HL-60/S4 (cell line): ENCODE measurements around the gene IFIT2.
"Not testable (repeated sequence)": the region's sequence is repeated elsewhere in the genome, so short reads cannot be mapped to it uniquely, and the experiment has no call there.

ENCODE experiments used
- in situ Hi-C: fragments of 300-500 bp; cut with MboI; formaldehyde crosslinking; loops from 2 replicates; pipeline ENCODE4 v1.14.3; 2022; ENCODE audit warnings: low sequenced_read_pairs

Gene IFIT2

DNA sequence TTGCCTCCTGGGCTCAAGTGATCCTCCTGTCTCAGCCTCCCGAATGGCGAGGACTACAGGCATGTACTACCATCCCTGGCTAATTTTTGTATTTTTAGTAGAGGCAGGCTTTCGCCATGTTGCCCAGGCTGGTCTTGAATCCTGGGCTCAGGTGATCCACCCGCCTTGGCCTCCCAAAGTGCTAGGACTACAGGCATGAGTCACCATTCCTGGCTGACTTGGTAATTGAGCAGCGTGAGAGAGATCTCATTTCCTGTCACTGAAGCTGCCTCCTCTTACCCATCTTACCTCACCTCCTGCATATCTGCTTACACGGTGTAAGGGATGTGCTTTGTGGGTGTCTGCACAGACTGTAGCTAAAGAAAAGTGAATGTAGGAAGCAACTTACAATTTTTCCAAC is 35.6 kb downstream of the IFIT2 start:
- in situ Hi-C loops = no loop called here

GRCh38 chr10:89338713-89339112 is 36.9 kb downstream of the IFIT2 start:
- in situ Hi-C loops = no loop called here

GRCh38 chr10:89339875-89340274 is 38.0 kb downstream of the IFIT2 start:
- in situ Hi-C loops = no loop called here

- in situ Hi-C loops = no loop called here
Observed at GRCh38 chr10:89341649-89342048, 39.8 kb downstream of the IFIT2 start.

DNA sequence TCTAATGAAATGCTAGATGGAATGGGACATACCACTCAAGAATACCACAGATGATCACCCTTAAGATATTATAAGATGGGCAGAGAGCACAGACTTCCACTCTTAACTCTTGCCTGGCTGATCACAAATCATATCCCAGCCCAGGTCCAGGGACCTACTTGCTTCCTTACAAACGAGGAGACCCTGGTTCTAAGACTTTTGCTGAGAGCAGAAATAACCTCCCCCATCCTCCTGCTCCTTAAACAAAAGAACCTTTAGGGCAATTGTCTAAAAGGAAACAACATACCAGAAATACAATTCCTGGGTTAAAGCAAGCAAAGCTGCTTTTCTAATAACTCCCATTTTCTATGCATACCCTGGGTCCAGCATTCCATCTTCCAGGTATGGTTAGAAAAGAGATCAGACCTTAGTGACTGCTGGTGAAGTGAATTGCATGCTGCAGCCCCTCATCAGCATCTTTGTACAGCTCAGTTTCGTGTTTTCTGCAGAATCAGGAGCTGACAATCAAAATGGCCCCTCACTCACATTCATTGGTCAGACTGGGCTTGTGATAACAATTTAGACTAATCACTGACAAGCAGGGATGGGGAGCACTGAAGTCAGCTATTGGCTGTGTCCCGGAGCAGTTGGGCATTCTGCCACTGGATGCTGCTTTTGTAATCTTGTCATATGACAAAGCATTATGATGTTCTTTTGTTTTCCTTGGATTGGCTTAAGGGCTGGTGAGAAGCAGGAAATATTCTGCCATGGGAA is 40.5 kb downstream of the IFIT2 start:
- in situ Hi-C loops = no loop called here

- in situ Hi-C loops = no loop called here
Observed at GRCh38 chr10:89343089-89343767, 41.4 kb downstream of the IFIT2 start.

GRCh38 chr10:89344156-89344555 is 42.3 kb downstream of the IFIT2 start:
- in situ Hi-C loops = no loop called here

- in situ Hi-C loops = no loop called here
Observed at GRCh38 chr10:89345367-89346000, 43.6 kb downstream of the IFIT2 start.

GRCh38 chr10:89346405-89347254 is 44.8 kb downstream of the IFIT2 start:
- in situ Hi-C loops = no loop called here

DNA sequence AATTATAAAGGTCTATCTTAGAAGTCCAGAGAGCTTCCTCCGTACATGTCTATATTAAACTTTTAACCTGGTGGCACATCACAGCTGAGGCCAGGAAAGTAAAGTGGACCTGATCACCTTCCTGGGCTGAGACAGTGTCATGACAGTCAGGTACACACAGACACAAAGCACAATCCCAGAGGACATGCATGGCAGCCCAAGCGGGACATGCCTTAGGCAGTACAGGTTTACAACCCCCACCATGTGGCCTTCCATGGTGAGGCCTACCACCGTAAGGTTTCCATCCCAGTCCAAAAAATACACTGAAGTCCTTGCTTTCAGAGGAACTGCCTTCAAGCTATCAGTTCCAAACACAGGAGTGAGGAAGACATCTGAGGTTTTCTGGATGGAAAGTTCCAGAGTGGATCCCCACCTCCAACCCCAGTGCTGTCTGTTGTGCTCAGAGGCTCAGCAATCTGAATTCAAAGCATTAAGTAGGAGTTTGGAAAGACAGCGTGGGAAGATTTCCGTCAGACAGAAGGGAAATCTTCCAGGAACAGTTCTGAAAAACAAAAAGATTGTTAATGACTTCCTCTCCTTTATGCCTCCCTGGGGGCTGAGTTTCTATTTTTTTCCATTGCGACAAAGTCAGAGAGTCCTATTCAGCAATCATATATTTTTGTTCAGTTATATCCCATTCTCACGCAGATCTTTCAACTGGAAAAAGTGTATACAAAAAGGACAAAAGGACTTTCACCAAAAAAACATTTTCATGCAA is 46.0 kb downstream of the IFIT2 start:
- in situ Hi-C loops = no loop called here

DNA sequence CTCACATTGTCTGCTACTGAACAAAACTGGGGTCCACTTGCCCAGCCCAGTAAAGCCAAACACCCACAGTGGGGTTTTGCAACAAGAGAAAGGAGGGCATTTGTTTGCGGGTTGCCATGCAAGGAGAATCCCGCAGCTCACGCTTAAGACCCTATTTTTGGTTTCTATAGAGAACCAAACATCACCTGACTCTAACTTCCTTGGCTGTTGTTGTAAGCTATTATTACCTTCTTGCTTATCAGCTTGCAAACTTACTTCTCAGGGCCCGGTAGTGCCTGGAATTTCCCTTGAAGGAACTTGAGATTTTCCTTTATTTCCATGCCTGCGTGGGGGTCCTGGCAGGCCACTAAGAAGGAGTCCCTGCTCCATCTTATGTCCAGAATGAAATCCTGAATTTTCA is 46.6 kb downstream of the IFIT2 start:
- in situ Hi-C loops = no loop called here

- in situ Hi-C loops = no loop called here
Observed at GRCh38 chr10:89348975-89349374, 47.1 kb downstream of the IFIT2 start.

- in situ Hi-C loops = not testable (repeated sequence)
Observed at GRCh38 chr10:89350631-89351315, 48.9 kb downstream of the IFIT2 start.

- in situ Hi-C loops = no loop called here
Observed at GRCh38 chr10:89351412-89351779, 49.5 kb downstream of the IFIT2 start.

DNA sequence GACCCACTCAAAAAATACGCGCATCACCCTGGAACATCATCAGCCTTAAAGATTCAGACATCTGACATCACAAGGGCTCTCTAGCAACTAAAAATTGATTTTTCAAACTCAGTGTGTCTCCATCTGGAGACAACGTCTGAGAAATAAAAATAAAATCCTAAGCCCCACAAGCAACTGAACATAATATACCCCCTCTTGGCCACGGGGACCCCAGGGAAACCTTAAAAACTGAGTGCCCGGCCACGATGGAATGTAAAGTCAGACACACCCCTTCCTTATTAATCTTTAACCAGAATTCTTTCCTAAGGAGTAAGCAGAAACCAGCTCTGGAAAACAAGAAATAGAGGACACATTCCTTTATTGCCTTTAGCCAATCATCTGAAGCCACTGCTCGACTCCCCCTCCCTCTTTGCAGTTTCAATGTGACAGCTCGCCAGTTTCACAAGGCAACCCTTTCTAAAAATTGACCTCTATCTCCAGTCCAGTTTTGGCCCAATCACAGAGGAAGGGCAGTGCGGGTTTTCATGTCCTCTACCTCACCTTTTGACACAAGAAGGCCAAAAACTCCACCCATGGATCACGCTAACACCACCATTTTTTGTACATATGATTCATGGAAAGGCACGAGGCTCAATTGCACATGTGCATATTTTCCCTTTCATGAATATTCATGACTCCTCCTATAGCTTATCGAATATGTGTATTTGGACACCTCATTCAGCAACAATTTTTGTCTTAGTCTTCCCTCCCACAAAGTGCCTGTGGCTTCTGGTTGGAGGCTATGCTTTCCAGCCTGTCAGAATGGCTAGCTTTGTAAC is 50.1 kb downstream of the IFIT2 start:
- in situ Hi-C loops = no loop called here

GRCh38 chr10:89352802-89353201 is 51.0 kb downstream of the IFIT2 start:
- in situ Hi-C loops = no loop called here

DNA sequence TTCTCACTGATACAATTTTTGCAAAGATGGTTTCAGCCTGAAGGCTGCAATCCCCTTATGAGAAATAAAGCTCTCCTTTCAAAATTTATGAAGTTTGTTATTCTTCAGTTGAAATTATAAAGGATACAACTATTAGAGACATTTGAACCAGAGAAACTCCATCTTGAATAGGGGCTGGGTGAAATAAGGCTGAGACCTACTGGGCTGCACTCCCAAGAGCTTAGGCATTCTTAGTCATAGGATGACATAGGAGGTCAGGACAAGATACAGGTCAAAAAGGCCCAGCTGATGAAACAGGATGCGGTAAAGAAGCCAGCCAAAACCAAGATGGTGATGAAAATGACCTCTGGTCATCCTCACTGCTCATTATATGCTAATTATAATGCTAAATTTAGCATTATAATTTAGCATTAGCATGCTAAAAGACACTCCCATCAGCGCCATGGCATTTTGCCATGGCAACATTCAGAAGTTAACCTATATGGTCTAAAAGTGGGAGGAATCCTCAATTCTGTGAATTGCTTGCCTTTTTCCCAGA is 53.6 kb downstream of the IFIT2 start:
- in situ Hi-C loops = no loop called here

- in situ Hi-C loops = no loop called here
Observed at GRCh38 chr10:89357096-89357495, 55.2 kb downstream of the IFIT2 start.

DNA sequence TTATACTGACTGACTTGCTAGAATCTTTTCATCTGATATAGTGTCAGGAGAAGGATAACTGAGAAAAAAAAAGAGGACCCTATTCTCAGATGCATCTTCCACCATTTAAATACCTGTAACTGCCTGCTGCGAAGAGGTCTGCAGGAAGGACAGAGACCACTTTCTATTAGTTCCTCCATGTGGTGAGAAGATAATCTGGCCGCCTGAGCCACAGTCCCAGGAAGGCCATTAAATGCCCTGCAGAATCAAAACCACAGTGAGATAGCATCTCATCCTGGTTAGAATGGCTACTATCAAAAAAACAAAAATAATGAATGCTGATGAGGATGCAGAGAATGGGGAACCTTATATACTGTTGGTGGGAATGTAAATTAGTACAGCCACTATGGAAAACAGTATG is 56.1 kb downstream of the IFIT2 start:
- in situ Hi-C loops = no loop called here
